GM19438 (cell line): ENCODE measurements around the gene LGALS9.
"Not testable (repeated sequence)": the region's sequence is repeated elsewhere in the genome, so short reads cannot be mapped to it uniquely, and the experiment has no call there.

ENCODE experiments used
- ATAC-seq: cut with Tn5 transposase; IDR thresholded peaks from one replicate; pipeline ENCODE4 v1.9.1; 2021; ENCODE audit warnings: low read depth; ENCODE audit not compliant: unreplicated experiment

Gene LGALS9

GRCh38 chr17:27625856-27626255 is 5.1 kb upstream of the LGALS9 start:
- no peak for ATAC-seq

DNA sequence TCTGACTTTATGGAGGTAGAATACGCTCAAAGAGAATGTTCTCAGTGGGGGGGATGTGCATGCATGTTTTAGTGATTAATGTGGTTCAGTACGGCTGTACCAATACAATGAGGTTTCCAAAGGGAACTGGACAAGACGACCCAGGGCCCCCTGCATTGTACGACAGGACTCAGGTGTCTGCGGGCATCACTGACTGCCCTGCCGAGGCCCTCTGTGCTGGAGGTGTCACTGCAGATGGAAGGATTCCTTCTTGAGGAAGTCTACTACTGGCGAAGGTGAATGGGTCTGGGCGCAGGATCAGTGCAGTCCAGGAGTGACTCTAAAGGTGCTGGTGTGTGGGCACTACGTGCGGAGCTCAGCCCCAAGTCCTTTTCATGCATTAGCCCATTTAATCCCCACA is 3.5 kb upstream of the LGALS9 start:
- no peak for ATAC-seq

DNA sequence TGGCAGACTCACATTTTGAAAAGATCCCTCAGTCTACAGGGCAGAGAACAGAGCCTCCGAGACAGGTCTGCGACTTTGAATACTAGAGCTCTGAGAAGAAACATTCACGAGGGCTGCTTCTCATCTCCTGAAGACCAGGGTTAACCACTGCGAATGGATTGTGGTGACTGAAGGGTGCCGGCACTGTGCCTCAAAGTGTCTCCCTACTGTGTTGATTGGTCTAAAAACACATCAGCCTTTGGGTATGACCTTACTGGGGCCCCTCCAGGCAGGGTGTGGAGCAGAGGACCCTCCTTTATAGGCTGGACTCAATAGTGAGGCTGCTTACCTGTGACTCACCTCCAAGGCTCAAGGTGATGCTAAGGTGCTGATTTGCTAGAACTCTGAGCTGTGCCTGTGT is 2.6 kb upstream of the LGALS9 start:
- no peak for ATAC-seq

GRCh38 chr17:27629260-27629659 is 1.7 kb upstream of the LGALS9 start:
- not testable (repeated sequence) for ATAC-seq

- ATAC-seq, result peak; percentile 37
These were observed 398 bp downstream of the LGALS9 start for GRCh38 chr17:27631411-27631760.

DNA sequence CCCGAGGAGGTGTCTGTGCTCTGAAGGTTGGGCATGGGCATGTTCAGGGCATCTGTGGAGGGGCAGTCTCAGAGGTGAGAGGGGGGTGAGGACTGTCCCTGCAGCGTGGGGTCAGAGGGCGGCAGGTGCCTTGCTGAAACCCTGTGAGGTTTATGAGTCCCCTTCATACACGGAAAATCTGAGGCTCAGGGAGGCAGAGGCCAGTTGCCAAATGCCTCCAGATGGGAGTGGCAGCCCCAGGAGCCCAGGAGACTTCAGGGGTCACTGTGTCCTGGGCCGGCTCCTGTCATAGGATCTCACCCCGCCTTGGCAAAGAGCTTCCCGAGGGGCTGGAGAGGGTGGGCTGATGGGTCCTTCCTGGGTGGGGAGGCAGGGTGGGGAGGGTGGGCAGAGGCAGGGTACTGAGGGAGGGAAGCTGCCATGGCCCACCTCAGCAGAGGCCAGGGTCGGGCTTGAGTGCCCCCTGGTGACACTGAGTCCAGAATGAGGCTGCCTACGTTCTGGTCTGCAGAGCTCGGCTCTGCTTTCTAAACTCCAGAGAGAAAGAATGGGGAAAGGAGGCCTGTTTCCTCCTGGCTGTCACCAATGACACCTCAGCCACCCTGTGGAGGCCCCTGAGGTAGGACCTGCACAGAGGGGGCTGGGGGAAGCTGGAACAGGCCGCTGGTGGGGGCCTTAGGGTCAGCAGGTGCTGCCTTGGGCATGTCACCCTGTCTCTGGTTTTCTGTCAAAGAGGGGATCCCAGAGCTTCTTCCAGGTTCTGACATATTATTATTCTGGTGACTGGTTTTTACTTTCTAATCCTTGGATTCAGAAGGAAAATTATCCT is 1.1 kb downstream of the LGALS9 start:
- ATAC-seq, result no peak

GRCh38 chr17:27632766-27633165 is 1.8 kb downstream of the LGALS9 start:
- not testable (repeated sequence) for ATAC-seq

DNA sequence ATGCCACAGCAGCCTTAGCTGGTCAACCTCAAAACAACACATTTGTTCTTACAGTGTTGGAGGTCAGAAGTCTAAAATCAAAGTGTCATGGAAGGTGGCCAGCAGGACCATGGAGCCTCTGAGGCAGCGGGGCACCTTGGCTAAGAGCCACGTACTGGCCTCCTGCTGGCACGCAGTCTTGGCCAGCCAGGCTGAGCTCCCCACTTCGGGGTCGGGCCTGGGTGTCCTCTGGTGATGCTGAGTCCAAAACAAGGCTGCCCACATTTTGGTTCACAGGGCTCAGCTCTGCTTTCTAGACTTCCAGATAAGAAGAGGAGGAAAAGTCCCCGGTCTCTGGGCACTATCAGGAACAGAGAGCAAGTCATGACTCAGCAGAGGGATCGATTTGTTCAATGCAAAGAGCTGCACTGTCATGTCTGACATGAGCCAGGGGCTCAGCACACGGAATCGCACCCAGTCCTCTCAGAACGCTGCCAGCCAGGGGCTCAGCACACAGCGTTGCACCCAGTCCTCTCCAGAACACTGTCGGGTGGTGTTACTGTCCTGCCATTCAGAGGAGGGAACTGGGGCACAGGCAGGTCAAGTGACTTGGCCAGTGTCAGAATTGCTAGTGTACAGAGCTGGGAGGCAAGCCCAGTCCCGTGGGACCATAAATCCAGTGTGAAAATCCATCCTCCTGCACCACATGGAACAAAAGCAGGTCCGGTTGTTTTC is 2.5 kb downstream of the LGALS9 start:
- ATAC-seq, result no peak

DNA sequence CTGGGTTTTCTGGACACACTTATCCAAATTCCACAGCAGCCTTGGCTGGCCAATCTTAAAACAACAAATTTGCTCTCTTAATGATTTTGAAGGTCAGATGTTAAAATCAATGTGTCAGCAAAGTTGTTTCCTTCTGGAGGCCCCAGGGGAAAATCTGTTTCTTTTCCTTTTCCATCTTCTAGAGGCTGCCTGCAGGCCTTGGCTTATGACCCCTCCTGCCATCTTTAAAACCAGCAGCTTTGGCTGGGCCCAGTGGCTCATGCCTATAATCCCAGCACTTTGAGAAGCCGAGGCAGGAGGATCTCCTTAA is 3.0 kb downstream of the LGALS9 start:
- ATAC-seq, result no peak

GRCh38 chr17:27634776-27635175 is 3.8 kb downstream of the LGALS9 start:
- ATAC-seq, result no peak

- no peak for ATAC-seq
These were observed 4.4 kb downstream of the LGALS9 start for GRCh38 chr17:27635275-27635823.

DNA sequence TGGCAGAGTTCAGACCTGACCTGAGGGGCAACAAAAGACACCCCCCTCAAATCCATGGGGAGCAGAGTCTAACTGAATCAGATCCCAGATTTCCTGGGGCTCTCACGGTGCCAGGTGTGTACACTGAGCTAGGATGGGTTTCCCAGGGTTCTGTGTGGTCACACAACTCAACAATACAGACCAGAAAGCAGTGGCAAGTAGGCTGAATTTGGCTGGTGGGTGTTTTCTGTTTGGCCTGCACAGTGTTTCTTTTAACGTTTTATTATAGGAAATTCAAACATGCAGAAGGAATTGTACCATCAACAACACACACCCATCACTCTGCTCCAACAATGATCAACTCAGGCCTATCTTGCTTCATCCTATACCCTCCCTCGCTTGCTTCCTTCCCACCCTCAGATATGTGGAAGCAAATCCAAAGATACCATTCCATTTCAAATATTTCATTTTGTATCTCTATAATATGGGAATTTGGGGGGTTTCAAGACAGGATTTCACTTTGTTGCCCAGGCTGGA is 5.1 kb downstream of the LGALS9 start:
- ATAC-seq, result not testable (repeated sequence)

- ATAC-seq, result not testable (repeated sequence)
These were observed 6.8 kb downstream of the LGALS9 start for GRCh38 chr17:27637818-27638217.

DNA sequence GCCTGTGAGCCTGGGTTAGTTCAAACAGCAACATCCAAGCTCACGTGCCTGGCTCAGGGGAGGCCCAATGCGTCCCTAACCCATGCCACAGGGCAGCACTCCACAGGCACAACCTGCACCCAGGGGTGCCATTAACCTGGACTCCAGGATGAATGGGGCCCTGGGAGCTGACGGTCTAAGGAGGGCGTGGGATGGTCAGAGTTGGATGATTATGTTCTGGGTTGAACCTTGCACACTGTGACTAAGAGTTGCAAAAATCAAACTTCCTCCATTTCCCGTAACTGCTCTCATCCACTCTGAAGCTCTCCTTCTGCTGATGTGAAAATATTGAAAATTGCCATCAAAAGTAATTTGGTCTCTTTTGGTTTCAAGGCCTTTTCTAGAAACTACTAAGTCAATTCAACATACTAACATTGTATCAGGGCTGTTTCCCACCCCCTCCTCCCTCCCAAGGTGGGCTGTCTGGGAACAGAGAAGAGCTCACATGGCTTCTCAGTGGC is 7.5 kb downstream of the LGALS9 start:
- ATAC-seq, result not testable (repeated sequence)

DNA sequence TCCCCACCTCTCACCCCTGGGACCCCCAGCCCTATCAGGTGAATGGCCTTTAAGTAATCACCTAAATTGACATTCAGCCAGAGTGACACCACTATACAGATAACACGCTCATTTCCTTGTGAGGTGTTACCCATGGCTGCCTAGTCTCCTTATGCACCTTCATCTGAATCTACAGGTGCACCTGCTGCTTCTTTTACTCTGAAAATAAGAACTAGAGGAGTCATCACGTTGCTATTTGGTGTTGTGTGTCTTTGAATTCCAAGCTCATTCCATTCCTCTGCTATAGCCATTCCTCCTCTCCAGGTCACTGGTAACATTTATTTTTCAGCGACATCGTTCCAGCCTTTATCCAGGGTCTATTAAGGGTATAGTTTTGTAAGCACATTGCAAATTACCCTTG is 9.8 kb downstream of the LGALS9 start:
- ATAC-seq, result no peak

DNA sequence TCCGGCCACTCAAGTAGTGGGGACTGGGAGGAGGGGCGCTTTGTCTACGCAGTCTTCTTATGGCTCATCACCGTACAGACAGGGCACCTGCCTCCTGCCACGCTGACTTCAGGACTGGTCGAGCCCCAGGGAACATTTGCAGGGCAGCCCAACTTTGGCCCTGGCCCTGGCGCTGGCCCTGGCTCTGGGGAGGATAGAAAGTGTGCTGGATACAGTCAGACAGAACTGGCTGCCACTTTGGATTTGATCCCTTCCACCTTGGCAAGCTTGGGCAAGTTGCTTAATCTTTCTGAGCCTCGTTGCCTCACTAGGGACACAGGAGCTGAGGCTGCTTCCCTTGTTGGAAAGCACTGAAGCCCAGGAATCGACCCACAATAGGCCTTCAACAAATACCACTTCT is 13.6 kb downstream of the LGALS9 start:
- ATAC-seq, result no peak

DNA sequence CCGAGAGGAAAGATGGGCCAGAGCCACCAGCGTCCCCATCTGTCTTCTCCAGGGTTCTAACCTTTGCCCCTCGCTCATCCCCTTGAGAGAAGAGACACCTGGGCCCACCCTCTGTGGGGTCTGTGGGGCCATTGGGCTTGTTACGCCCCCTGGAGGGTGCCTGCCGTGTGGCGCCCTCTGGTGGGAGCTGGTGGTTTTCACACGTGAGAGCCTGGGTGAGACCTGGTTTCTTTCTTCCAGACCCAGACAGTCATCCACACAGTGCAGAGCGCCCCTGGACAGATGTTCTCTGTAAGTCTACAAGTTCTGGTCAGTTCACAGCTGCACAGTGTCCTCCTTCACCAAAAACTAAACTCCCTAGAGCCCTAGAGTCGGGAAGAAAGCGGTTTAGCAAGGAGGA is 14.6 kb downstream of the LGALS9 start:
- ATAC-seq, result not testable (repeated sequence)

DNA sequence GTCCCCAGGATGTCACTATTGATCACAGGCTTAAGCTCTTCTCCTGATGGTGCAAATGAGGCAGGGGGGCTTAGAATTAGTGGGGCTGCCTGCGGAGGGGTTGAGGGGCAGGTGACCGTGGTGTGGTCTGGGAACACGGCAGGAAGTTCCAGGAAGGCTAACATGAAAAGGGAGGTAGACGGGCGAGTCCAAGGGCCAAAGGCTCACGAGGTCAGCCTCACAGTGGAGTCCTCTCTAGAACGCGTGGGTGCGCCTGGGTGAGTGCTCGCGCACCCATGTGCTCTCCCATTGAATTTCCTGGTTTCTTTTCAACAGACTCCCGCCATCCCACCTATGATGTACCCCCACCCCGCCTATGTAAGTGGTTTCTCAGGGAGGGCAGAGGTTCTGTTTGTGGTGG is 15.2 kb downstream of the LGALS9 start:
- ATAC-seq, result no peak

- ATAC-seq, result no peak
These were observed 16.8 kb downstream of the LGALS9 start for GRCh38 chr17:27647765-27648164.

- ATAC-seq, result not testable (repeated sequence)
These were observed 18.2 kb downstream of the LGALS9 start for GRCh38 chr17:27649111-27649571.

- ATAC-seq, result no peak
These were observed 18.9 kb downstream of the LGALS9 start for GRCh38 chr17:27649929-27650328.
